Activated T-cell treated with anti-CD3 and anti-CD28 coated beads, Interleukin-2, amount 50 U/mL, for 4 hours (primary cell): Measurements from ENCODE around the gene FCN2. TPM values are rescaled to one million over a fixed set of nuclear protein-coding genes. Genes with fewer than 3 reads are reported as not detected.

ENCODE experiments used
- ATAC-seq, 2 donors: fragments of 200-7000 bp; cut with Tn5 transposase; one replicate each; pipeline ENCODE4 v1.10.0; 2021
- DNase-seq: peaks from one replicate; pipeline ENCODE4 v3.0.0-alpha.2; 2020
- H3K27me3 Mint-ChIP-seq: one replicate; pipeline ENCODE4 v1.8.0; 2021; ENCODE audit warnings: low read depth, mixed read lengths
- H3K36me3 Mint-ChIP-seq: one replicate; pipeline ENCODE4 v1.8.0; 2022; ENCODE audit warnings: mixed read lengths; ENCODE audit not compliant: insufficient read depth
- H3K4me1 Mint-ChIP-seq: one replicate; pipeline ENCODE4 v1.8.0; 2021; ENCODE audit warnings: low read depth, mixed read lengths
- H3K4me3 Mint-ChIP-seq: one replicate; pipeline ENCODE4 v1.8.0; 2021; ENCODE audit warnings: mild to moderate bottlenecking, moderate library complexity, mixed read lengths
- H3K9me3 Mint-ChIP-seq: one replicate; pipeline ENCODE4 v1.8.0; 2021; ENCODE audit warnings: mixed read lengths
- total RNA-seq, 3 donors: library from RNA; stranded (reverse); gene quantifications; one replicate each; pipeline ENCODE4 v1.2.1, GENCODE V29; 2021

The FCN2 gene
- total RNA-seq, 3 donors from 2014 or later = not detected

DNA sequence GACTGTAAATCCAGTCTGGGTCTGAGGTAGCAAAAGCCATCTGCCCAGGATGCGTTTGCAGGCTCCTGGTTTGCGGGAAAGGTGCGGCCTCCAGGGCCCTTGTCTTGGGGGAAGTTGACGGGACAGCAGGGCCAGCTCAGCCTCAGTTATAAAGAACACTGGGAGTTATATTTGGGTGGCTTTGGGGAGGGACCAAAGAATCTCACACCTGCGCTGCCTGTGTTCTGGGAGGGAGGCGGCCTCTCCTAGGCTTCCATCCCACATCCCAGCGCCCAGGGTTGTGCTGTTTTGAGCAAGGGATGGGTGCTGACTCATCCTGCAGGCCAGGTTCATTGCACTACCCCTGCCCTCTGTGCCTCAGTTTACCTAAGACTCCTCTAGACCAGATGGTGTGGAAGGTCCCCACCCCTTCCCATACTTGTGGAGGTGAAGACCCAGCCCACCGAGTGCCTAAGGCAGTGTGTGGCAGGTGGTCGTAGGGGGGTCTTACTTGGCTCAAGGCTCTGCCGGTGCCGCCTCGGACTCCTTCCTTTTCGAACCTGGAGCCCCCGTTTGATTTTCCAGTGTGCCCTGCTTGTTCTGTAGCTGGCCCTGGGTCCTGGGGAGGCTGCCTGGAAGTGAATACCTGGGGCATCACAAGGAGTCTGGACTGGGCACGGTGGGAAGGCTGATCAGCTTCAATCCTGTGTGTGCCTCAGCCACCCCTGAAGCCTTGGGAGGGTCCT is 39.3 kb upstream of the FCN2 start:
- ATAC-seq (no peak), DNase-seq (no peak)
- no peaks in the 10 kb centered on the region for H3K4me1 Mint-ChIP-seq
- H3K4me3 Mint-ChIP-seq = no peak overlapping the region
- no peaks in the 10 kb centered on the region for H3K9me3 Mint-ChIP-seq
- no peaks in the 10 kb centered on the region for H3K27me3 Mint-ChIP-seq
- H3K36me3 Mint-ChIP-seq = no peaks in the 10 kb centered on the region

DNA sequence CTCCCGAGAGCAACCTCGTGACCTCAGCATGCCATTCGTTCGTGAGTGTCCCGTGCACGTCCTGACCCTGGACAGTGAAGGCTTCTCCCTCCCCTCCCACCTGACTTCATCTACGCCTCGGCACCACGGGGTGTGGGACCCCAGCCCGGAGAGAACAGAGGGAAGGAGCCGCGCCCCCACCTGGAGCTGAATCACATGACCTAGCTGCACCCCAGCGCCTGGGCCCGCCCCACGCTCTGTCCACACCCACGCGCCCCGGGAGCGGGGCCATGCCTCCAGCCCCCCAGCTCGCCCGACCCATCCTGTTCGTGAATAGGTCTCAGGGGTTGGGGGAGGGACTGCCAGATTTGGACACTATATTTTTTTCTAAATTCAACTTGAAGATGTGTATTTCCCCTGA is 38.3 kb upstream of the FCN2 start:
- ATAC-seq (no peak), DNase-seq (no peak)
- Mint-ChIP-seq H3K36me3 (no peaks in the 10 kb centered on the region), H3K4me3 (no peak overlapping the region), H3K27me3 (no peaks in the 10 kb centered on the region), H3K4me1 (no peaks in the 10 kb centered on the region), H3K9me3 (no peaks in the 10 kb centered on the region)

DNA sequence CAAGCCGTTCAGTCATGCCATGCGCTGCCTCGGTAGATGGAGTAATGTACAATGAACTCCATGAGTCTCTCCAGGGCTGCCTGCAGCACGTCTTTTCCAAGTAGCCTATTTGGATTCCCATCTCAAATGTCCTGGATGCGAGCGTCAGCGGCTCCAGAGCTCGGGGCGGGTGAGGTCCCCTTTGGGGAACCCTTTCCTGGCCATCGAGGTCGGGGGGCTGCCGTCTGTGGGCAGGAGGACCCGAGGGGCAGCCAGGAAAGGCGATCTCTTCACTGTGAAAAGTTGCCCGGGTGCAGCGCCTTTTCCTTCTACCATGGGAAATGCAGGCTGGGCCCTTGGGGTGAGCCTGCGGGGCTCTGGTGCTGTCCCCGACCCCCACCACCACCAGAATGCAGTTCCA is 36.9 kb upstream of the FCN2 start:
- no peak for DNase-seq
- no peaks in the 10 kb centered on the region for H3K36me3 Mint-ChIP-seq
- no peaks in the 10 kb centered on the region for H3K9me3 Mint-ChIP-seq
- H3K27me3 Mint-ChIP-seq = no peaks in the 10 kb centered on the region
- ATAC-seq = no peak
- no peak overlapping the region for H3K4me3 Mint-ChIP-seq
- H3K4me1 Mint-ChIP-seq = no peaks in the 10 kb centered on the region

DNA sequence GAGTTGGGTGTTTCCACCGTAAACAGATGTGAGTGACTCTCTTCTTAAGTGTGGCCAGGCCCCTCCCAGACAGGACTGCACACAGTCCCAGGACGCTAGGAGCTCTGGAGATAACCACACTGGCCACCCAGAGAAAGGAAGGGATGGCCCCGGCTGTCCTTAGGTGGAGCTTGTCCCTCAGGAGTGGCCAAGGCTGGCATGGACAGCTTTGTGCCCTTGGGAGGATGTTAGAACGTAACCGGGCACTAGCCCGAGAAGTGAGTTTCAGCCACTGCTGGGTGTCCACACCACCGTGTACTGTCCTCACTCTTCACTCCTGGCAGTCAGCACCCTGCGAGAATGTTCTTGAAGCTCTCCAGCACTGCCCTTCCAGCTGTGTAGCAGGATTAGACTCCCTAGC is 35.8 kb upstream of the FCN2 start:
- DNase-seq (no peak), ATAC-seq (no peak)
- H3K27me3 Mint-ChIP-seq = no peaks in the 10 kb centered on the region
- no peaks in the 10 kb centered on the region for H3K9me3 Mint-ChIP-seq
- H3K4me3 Mint-ChIP-seq = no peak overlapping the region
- no peaks in the 10 kb centered on the region for H3K4me1 Mint-ChIP-seq
- no peaks in the 10 kb centered on the region for H3K36me3 Mint-ChIP-seq

DNA sequence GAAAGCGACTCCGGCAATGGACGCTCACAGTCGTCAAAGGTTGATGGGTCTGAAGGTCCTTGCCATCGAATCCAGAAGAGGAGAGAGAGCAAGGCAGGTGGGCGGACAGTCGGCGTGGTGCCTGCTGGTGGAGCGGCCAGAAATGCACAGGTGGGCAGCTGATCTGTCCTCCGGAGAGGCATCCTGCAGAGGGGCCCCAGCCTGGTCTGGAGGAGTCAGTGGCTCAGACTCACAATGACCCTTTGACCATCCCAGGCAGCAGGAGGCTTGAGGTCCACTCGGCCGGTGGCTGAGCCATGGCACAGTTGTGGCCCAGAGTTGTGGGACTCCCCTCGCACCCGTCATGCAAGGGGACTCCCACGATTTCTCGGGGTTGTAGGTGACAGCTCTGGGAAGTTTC is 34.4 kb upstream of the FCN2 start:
- Mint-ChIP-seq H3K36me3 (no peaks in the 10 kb centered on the region), H3K4me3 (no peak overlapping the region), H3K4me1 (no peaks in the 10 kb centered on the region), H3K27me3 (no peaks in the 10 kb centered on the region), H3K9me3 (no peaks in the 10 kb centered on the region)
- DNase-seq (no peak), ATAC-seq (no peak)

DNA sequence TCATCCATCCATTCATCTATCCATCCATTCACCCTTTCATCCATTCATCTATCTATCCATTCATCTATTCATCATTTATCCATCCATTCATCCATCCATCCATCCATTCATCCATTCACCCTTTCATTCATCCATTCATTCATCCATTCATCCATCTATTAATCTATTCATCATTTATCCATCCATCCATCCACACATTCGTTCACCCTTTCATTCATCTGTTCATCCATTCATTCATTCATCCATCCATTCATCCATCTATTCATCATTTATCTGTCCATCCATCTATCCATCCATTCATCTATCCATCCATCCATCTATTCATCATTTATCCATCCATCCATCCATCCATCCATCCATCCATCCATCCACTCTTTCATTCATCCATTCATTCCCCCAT is 33.9 kb upstream of the FCN2 start:
- Mint-ChIP-seq H3K4me1 (no peaks in the 10 kb centered on the region), H3K27me3 (no peaks in the 10 kb centered on the region), H3K9me3 (no peaks in the 10 kb centered on the region), H3K4me3 (no peak overlapping the region), H3K36me3 (no peaks in the 10 kb centered on the region)
- ATAC-seq (no peak), DNase-seq (no peak)

DNA sequence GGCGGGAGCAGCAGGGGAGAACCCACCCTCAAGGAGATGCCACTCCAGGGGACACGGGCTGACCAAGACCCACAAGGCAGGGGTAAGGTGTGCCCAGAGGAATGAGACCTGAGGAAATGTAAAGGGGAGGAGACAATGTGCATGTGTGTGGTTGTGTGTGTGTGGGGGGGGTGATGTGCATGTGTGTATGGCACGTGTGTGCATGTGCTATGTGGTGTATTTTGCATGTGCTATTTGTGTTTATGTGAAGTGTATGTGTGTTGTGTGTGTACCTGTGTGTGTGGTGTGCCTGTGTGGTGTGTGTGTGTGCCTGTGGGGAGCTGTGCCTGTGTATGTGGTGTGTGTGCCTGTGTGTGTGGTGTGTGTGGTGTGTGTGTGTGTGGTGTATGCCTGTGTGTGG is 33.5 kb upstream of the FCN2 start:
- H3K4me3 Mint-ChIP-seq = no peak overlapping the region
- H3K36me3 Mint-ChIP-seq = no peaks in the 10 kb centered on the region
- no peaks in the 10 kb centered on the region for H3K27me3 Mint-ChIP-seq
- ATAC-seq (no peak), DNase-seq (no peak)
- H3K4me1 Mint-ChIP-seq = no peaks in the 10 kb centered on the region
- H3K9me3 Mint-ChIP-seq = no peaks in the 10 kb centered on the region

DNA sequence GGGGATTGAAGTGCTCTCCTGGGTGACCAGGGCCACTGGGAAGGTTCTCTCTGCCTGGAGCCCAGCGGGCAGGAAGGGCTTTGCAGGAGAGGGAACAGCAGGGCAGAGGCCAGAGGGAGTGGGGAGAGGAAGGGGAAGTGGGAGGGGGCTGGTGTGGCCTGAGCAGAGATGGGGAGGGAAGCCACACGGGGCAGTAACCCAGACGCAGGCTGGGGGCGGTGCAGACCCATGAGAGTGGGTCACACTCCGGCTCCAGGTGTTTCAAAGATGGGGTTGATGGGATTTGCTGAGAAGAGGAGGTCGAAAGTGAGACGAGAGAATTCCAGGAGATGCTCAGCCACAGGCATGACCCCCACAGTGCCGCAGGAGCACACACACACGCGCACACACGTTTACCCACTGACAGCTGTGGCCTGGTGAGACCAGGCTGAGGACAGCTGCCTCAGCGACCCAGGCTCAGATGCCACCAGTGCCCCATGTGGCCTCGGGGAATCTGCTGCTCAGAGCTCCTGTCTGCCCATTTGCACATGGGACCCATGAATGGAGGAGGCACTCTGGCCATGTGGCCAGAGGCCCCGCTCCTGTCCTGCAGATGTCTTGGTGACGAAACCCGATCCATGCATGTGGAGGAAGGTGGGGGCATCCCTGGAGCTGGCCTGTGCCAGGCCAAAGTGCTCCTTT is 32.7 kb upstream of the FCN2 start:
- Mint-ChIP-seq H3K9me3 (no peaks in the 10 kb centered on the region), H3K4me3 (no peak overlapping the region), H3K27me3 (no peaks in the 10 kb centered on the region), H3K36me3 (no peaks in the 10 kb centered on the region), H3K4me1 (no peaks in the 10 kb centered on the region)
- DNase-seq = no peak
- no peak for ATAC-seq

DNA sequence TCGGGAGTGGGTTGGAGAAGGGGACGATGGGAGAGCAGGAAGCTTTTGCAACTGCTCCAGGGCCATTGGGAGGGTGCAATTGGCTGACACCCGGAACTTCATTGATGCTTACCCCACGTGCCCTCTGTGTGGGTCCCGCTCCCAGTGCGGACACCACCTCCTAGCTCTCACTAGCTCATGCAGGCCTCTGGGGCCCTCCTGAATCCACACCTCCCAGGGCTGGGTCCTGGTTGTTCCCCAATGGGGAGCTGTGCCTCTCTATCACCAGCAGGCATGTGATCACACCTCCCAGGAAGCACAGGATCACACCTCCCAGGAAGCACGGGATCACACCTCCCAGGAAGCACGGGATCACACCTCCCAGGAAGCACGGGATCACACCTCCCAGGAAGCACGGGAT is 32.1 kb upstream of the FCN2 start:
- ATAC-seq (no peak), DNase-seq (no peak)
- Mint-ChIP-seq H3K27me3 (no peaks in the 10 kb centered on the region), H3K4me1 (no peaks in the 10 kb centered on the region), H3K9me3 (no peaks in the 10 kb centered on the region), H3K4me3 (no peak overlapping the region), H3K36me3 (no peaks in the 10 kb centered on the region)

DNA sequence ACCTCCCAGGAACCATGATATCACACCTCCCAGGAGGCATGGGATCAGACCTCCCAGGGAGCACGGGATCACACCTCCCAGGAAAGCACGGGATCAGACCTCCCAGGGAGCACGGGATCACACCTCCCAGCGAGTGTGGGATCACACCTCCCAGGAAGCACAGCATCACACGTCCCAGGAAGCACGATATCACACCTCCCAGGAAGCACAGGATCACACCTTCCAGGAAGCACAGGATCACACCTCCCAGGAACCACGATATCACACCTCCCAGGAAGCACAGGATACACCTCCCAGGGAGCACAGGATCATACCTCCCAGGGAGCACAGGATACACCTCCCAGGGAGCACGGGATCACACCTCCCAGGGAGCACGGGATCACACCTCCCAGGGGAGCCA is 30.0 kb upstream of the FCN2 start:
- ATAC-seq = no peak

DNA sequence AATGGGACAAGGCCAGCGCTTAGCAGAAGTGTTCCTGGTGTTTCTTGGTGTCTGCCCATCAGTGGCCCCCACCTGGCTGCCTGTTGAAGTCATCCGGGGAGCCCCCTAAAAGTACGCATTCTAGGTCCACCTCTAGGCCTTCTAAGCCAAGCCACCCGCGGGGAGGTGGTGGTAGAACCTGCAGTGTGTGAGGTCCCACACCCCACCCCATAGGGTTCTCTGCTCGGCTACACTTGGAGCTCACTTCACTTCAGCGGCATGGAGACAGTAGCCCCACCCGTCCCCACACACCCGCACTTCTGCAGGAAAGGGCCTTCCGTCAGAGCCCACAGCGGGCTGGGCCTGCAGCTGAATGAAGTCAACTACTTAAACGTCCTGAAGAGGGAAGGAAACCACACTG is 29.6 kb upstream of the FCN2 start:
- no peaks in the 10 kb centered on the region for H3K36me3 Mint-ChIP-seq
- DNase-seq = no peak
- no peak for ATAC-seq
- no peaks in the 10 kb centered on the region for H3K4me1 Mint-ChIP-seq
- H3K4me3 Mint-ChIP-seq = no peak overlapping the region
- H3K27me3 Mint-ChIP-seq = peaks cover 6% of the 10 kb centered on the region
- H3K9me3 Mint-ChIP-seq = no peaks in the 10 kb centered on the region

More for the DNA sequence above, 30.0 kb upstream of the FCN2 start:
- DNase-seq = no peak
- Mint-ChIP-seq H3K4me1 (no peaks in the 10 kb centered on the region), H3K9me3 (no peaks in the 10 kb centered on the region), H3K4me3 (no peak overlapping the region), H3K36me3 (no peaks in the 10 kb centered on the region), H3K27me3 (peaks cover 3% of the 10 kb centered on the region)

DNA sequence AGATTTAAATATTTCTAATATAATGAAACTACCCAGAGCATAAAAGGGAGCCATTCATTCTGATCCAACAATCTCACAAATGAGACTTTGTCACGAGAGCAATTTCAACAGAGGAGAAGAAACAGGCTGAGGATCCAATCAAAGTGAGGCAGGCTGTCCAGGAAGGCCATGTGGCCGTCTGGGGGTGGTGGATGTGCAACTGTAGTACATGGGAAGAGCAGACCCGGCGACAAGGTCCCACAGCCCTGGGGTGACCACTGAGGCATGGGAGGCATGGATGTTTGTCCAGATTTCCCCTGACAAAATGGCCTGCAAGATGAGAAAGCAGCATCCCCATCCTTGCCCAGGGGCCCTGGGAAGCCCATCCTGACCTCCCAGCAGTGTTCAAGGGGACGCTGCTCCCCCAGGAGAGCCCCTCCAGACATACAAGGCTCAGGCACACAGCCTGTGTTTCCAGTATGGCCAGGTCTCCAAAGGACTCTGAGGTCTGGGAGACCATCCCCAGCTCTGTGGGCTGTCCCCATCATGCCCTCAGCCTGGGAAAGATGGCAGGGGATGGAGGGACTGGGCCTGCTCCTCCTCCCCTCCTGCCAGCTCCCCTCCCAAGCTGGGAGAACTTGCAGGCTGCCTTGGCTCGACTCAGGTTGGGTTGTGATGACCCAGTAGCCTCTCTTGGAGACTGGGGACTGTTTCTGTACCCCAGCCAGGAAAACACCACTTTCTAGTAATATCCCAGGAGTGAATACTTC is 27.5 kb upstream of the FCN2 start:
- ATAC-seq = no peak
- peaks cover 4% of the 10 kb centered on the region for H3K9me3 Mint-ChIP-seq
- DNase-seq = no peak
- no peak overlapping the region for H3K4me3 Mint-ChIP-seq
- no peaks in the 10 kb centered on the region for H3K36me3 Mint-ChIP-seq
- H3K27me3 Mint-ChIP-seq = peaks cover 20% of the 10 kb centered on the region
- H3K4me1 Mint-ChIP-seq = peaks cover under 1% of the 10 kb centered on the region

DNA sequence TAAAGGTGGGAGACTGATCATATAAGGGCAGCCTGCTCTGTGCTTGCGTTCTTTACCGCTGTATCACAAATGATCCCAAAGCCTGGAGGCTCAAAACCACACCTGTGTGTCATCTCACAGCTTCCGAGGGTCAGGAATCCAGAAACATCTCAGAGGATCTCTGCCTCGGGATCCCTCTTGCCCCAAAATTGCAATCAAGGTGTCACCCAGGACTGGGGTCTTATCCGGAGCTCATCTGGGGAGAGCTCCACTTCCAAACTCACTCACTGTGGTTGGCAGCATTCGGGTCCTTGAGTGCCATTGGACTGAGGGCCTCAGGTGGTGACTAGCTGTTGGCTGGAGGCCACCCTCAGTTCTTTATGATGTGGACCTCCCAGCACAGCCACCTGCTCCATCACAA is 26.7 kb upstream of the FCN2 start:
- no peak for DNase-seq
- Mint-ChIP-seq H3K36me3 (no peaks in the 10 kb centered on the region), H3K4me1 (peaks cover 1% of the 10 kb centered on the region), H3K4me3 (no peak overlapping the region), H3K9me3 (peaks cover 4% of the 10 kb centered on the region), H3K27me3 (peaks cover 22% of the 10 kb centered on the region)
- no peak for ATAC-seq

DNA sequence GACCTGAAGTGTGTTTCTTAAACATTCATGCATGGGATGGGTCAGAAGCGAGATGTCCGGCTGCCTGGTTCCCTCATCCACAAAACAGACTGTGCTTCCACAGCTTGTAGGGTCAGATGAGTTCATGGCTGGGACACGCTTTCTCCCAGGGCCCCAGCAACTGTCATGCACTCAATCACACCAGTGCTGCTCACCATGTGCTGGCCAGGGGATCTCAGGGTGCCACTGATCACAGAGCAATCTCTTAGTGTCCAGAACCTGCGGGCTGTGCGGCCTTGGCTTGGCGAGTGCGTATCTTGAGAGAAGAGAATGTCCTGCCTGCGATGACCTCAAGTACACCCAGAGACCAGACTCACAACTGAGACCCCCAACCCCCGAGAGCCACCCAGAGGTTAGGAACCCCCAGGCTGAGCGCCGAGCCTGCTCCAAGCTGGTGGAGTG is 26.0 kb upstream of the FCN2 start:
- H3K4me1 Mint-ChIP-seq = peaks cover 1% of the 10 kb centered on the region
- H3K36me3 Mint-ChIP-seq = no peaks in the 10 kb centered on the region
- no peak overlapping the region for H3K4me3 Mint-ChIP-seq
- peaks cover 22% of the 10 kb centered on the region for H3K27me3 Mint-ChIP-seq
- H3K9me3 Mint-ChIP-seq = peaks cover 4% of the 10 kb centered on the region
- DNase-seq (no peak), ATAC-seq (no peak)
